ENCODE results near the gene XYLT2.
"Not testable (repeated sequence)": the region's sequence is repeated elsewhere in the genome, so short reads cannot be mapped to it uniquely, and the experiment has no call there.

Gene XYLT2

DNA sequence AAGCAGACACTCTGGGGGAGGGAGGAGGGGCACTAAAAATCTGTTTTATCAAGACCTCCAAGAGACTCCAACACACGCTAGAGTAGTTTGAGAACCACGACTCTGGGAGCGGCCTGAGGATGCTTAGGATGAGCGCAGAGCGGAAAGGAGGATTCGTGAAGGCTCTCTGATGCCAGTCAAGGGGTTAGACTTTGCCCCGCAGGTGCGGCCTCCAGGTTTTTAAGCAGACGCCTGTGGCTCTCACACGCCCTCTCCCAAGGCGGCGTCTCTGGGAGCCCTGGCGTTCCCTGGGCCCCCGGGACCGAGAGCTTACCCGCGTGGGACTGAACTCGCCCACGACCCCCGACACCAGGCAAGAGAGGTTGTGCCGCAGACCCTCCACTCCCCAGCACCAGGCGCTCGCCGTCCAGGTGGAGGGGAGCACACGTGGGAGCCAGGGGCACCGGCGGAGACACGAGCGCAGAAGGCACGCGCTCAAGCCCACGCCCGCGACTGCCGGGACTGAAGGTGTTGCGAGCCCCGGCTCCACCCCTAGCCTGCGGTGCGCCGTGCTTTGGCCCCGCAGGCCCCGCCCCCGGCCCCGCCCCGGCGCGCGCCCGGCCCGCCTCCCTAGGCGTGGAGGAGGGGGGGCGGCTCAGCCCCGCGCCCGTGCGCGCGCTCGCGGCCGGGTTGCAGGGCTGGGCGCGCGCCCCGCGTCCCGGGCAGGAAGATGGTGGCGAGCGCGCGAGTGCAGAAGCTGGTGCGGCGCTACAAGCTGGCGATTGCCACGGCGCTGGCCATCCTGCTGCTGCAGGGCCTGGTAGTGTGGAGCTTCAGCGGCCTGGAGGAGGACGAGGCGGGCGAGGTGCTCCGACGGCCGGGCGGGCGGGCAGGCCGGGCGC lies at the start of gene XYLT2:
TSS of gene XYLT2 (plus strand) at position 695 of the 881 bp plus-strand sequence. CDS start at position 710, 15 bp downstream.
- peak; percentile 82 for DNase-seq

- DNase-seq: peak; percentile 59
Measured at GRCh38 chr17:50297407-50297865, 48.5 kb upstream of the XYLT2 start.

- no peak for DNase-seq
Measured at GRCh38 chr17:50298018-50298417, 47.9 kb upstream of the XYLT2 start.

GRCh38 chr17:50299776-50300175 lies 46.1 kb upstream of the XYLT2 start:
- DNase-seq: no peak

DNA sequence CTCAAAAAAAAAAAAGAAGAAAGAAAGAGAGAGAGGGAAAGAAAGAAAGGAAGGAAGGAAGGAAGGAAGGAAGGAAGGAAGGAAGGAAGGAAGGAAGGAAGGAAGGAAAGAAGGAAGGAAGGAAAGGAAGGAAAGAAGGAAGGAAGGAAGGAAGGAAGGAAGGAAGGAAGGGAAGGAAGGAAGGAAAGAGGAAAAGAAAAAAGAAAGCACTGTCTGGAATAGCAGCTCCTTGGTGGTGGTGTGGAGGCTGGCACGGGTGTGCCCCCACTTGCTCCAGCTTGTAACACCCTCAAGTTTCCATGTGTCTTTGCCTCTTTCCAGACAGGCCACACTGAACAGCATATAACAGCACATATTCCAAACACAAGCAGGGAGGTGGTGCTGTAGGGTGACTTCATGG lies 45.1 kb upstream of the XYLT2 start:
- not testable (repeated sequence) for DNase-seq

- no peak for DNase-seq
Measured at GRCh38 chr17:50301891-50302584, 43.9 kb upstream of the XYLT2 start.

GRCh38 chr17:50303051-50303450 lies 42.9 kb upstream of the XYLT2 start:
- DNase-seq: no peak

- DNase-seq: no peak
Measured at GRCh38 chr17:50303596-50303995, 42.3 kb upstream of the XYLT2 start.

GRCh38 chr17:50304781-50305404 lies 41.0 kb upstream of the XYLT2 start:
- DNase-seq: no peak

DNA sequence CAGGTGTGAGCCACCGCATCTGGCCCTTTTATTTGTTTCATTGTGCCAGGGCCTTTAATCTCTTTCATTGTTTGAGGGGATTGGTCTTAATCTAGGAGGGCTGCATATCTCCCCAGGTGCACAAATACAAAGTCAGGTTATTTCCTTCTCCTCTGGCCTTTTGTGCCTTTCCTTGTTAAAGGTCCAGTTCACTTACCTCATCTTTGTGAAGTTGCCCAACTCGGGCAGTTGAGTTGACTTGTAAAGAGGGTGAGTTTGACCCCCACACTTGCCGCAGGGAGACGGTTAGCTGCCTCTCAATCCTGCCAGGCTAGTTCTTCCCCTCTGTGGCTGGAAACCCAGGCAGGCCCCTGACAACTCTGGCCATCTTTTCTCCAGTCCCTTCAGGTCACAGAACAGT lies 38.3 kb upstream of the XYLT2 start:
- DNase-seq: no peak

GRCh38 chr17:50308666-50309065 lies 37.3 kb upstream of the XYLT2 start:
- no peak for DNase-seq

DNA sequence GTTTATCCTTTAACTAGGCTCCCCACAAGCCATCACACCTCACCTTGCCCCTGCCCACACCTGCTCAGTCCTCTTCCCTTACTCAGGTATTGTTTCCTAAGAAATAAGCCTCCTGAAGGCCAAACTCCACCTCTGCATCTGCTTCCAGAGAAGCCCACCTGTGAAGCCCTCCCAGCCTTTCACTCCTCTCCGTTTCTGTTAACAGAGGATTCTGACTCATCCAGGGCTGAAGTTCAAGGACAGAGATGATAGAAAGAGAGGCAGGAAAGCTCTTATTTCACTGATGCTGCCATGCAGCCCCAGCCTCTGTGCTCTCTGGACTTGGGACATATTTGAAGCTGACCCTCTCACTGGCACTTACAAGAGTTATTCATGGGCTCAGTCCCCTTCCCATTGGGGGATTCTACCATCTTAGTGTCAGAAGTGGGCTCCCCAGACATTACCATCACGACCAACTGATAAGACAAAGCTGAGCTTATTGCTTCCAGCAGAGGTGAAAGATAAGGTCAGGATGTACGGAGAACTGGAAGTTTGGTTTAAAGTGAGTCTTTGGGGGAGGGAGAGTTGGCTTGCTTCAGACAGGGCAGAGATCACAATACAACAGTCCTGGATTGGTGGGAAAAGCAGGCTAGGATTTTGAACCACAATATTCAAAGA lies 35.3 kb upstream of the XYLT2 start:
- no peak for DNase-seq

- no peak for DNase-seq
Measured at GRCh38 chr17:50311112-50311460, 34.8 kb upstream of the XYLT2 start.

GRCh38 chr17:50311483-50311882 lies 34.4 kb upstream of the XYLT2 start:
- no peak for DNase-seq

DNA sequence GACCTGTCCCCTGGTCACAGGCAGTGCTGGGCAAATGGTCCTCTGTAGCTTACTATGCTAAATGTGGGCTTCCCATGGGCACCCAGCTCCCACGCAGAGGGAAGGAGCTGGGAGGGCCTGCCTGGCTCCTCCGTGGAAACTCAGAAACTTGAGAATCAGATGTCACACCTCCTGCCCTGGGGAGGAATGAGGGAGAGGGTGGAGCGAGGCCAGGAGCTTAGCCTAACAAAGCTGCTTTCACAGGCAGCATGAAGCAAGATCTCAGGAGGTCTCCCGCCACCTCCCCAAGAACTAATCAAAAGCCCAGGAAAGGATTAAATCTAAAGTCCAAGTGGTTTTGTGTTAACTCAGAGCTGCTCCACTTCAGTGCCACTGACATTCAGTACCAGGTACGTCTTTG lies 33.6 kb upstream of the XYLT2 start:
- no peak for DNase-seq

- no peak for DNase-seq
Measured at GRCh38 chr17:50314456-50315011, 31.4 kb upstream of the XYLT2 start.

DNA sequence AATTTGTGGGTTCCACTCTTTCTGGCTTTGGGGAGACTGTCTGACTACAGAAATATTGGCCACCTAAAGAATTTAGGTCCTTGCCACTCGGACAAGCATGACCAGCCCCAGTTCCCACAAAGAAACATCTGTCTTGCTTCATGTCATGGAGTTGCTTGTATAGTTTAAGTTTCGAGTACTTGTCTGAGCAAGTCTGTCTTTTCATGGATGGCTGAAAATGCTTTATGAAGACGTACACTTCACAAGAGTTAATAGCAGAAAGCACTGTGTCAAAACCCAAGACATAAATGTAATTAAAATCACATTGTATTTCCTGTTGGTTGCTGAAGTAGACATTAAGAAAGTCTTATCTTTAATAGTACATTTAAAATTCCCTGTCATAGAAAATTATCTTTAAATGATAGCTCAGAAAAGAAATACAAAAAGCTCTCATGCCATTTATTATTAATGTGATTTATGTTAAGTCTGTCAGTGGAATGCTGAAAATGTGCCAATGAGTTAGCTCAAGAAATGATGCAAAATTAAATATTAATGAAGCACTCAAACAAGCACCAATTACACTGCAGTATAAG lies 29.8 kb upstream of the XYLT2 start:
- DNase-seq: no peak

GRCh38 chr17:50316660-50317059 lies 29.3 kb upstream of the XYLT2 start:
- DNase-seq: not testable (repeated sequence)

DNA sequence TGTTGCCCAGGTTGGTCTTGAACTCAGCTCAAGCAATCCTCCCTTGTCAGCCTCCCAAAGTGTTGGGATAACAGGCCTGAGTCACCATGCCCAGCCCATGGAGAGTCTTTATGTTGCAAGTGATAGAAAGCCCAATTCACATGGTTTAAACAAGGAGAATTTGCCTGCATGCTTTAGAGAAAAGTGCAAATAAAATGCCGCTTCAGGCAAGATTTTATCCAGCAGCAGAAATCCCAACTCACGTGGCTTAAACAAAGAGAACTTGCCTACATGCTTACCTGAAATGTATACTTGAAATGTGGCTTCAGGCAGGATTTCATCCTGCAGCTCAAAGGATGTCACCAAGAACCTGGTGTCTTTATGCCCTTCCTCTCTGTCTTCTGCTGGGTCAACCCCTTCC lies 28.8 kb upstream of the XYLT2 start:
- DNase-seq: no peak

GRCh38 chr17:50318501-50319285 lies 27.2 kb upstream of the XYLT2 start:
- DNase-seq: no peak

DNA sequence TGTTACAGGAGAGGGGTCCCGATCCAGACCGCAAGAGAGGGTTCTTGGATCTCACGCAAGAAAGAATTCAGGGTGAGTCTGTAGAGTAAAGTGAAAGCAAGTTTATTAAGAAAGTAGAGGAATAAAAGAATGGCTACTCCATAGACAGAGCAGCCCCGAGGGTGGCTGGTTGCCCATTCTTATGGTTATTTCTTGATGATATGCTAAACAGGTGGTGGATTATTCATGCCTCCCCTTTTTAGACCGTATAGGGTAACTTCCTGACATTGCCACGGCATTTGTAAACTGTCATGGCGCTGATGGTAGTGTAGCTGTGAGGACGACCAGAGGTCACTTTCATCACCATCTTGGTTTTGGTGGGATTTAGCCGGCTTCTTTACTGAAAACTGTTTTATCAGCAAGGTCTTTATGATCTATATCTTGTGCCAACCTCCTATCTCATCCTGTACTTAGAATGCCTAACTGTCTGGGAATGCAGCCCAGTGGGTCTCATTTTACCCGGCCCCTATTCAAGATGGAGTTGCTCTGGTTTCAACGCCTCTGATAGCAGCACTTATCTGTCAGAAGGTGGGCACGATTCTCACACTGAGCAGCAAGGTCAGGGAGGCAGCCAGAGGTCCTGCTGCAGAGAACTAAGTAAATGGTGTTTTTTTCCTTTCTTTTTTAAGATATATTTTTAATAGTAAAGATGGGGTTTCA lies 26.5 kb upstream of the XYLT2 start:
- DNase-seq: no peak
